Keratinocyte (primary cell): Measurements from ENCODE around the gene CCDC24. TPM values are rescaled to one million over a fixed set of nuclear protein-coding genes. Genes with fewer than 3 reads are reported as not detected.
A peak's percentile ranks its signal among the peaks of the same experiment; 100 is the strongest.

Experiments
- DNase-seq: peaks from one replicate; pipeline ENCODE4 v3.0.0-alpha.2; 2011; ENCODE audit warnings: low read depth, missing footprints, low spot score
- FAIRE-seq: peaks from 2 replicates; lab custom pipeline; 2011; peaks lifted over from hg19 to GRCh38; lab: Jason Lieb, UNC
- H2AFZ ChIP-seq: 2 replicates; pipeline ENCODE4 v1.6.0; 2012; ENCODE audit warnings: low read length, control low read depth, inconsistent platforms; ENCODE audit not compliant: control insufficient read depth
- H3K27ac ChIP-seq: 2 replicates; pipeline ENCODE4 v1.5.1; 2011; ENCODE audit warnings: low read length; ENCODE audit not compliant: control insufficient read depth, insufficient read depth
- H3K27me3 ChIP-seq: 3 replicates; pipeline ENCODE4 v1.6.0; 2011; ENCODE audit warnings: low read length; ENCODE audit not compliant: control insufficient read depth, insufficient read depth; ENCODE audit errors: extremely low read depth
- H3K36me3 ChIP-seq, 2 experiments: 2 replicates in 1 of 2; 3 replicates in 1 of 2; pipeline ENCODE4 v1.5.1; 2011; ENCODE audit warnings: low read length in 2 of 2, mild to moderate bottlenecking in 1 of 2; ENCODE audit not compliant: control insufficient read depth in 2 of 2, insufficient read depth in 2 of 2; ENCODE audit errors: extremely low read depth in 1 of 2
- H3K4me1 ChIP-seq: 3 replicates; pipeline ENCODE4 v1.5.1; 2011; ENCODE audit warnings: low read length; ENCODE audit not compliant: control insufficient read depth, insufficient read depth; ENCODE audit errors: extremely low read depth
- H3K4me2 ChIP-seq: 3 replicates; pipeline ENCODE4 v1.6.0; 2011; ENCODE audit warnings: low read depth, low read length; ENCODE audit not compliant: control insufficient read depth, insufficient read depth; ENCODE audit errors: extremely low read depth
- H3K4me3 ChIP-seq, 3 experiments: fragments of 200-600 bp in 1 of 3; sonication (generic) in 1 of 3; 2 replicates in 2 of 3; 3 replicates in 1 of 3; pipeline ENCODE4 v1.5.1; 2011 to 2016; ENCODE audit warnings: low read length in 3 of 3, mild to moderate bottlenecking in 3 of 3, control low read depth in 2 of 3, inconsistent platforms in 1 of 3, low read depth in 1 of 3, mixed read lengths in 1 of 3, mixed run types in 1 of 3, moderate library complexity in 1 of 3; ENCODE audit not compliant: control insufficient read depth in 2 of 3, insufficient read depth in 2 of 3; ENCODE audit errors: extremely low read depth in 1 of 3
- H3K79me2 ChIP-seq: 2 replicates; pipeline ENCODE4 v1.6.0; 2012; ENCODE audit warnings: low read length; ENCODE audit not compliant: control insufficient read depth, insufficient read depth
- H3K9ac ChIP-seq: 3 replicates; pipeline ENCODE4 v1.6.0; 2011; ENCODE audit warnings: low read length; ENCODE audit not compliant: control insufficient read depth, insufficient read depth; ENCODE audit errors: extremely low read depth
- H3K9me1 ChIP-seq: 3 replicates; pipeline ENCODE4 v1.6.0; 2011; ENCODE audit warnings: low read length; ENCODE audit not compliant: control insufficient read depth, insufficient read depth; ENCODE audit errors: extremely low read depth
- H3K9me3 ChIP-seq: 2 replicates; pipeline ENCODE4 v1.5.1; 2012; ENCODE audit warnings: low read depth, low read length; ENCODE audit not compliant: control insufficient read depth
- H4K20me1 ChIP-seq: 3 replicates; pipeline ENCODE4 v1.6.0; 2011; ENCODE audit warnings: low read length; ENCODE audit not compliant: control insufficient read depth, insufficient read depth; ENCODE audit errors: extremely low read depth
- CTCF ChIP-seq, 3 experiments: IDR thresholded peaks in 1 of 3; conservative IDR thresholded peaks in 1 of 3; optimal IDR thresholded peaks in 1 of 3; 2 replicates in 2 of 3; 3 replicates in 1 of 3; pipeline versions ENCODE3 to v1.5.1; 2011; ENCODE audit warnings: low read length in 3 of 3, mild to moderate bottlenecking in 3 of 3, moderate library complexity in 2 of 3, control low read depth in 1 of 3, inconsistent platforms in 1 of 3; ENCODE audit not compliant: insufficient read depth in 2 of 3; ENCODE audit errors: extremely low read depth in 1 of 3
- EZH2 ChIP-seq: IDR thresholded peaks from one replicate; pipeline ENCODE4 v1.6.1; 2012; ENCODE audit warnings: inconsistent platforms, mild to moderate bottlenecking, low read length, moderate library complexity
- dilution Hi-C: fragments of 300-500 bp; cut with MboI; formaldehyde crosslinking; loops from one replicate; pipeline ENCODE4 v1.7.0; 2020; ENCODE audit warnings: low sequenced_read_pairs; ENCODE audit not compliant: extremely low pct_ligation_motif_present
- polyA plus RNA-seq, 5 experiments: library from polyadenylated mRNA; depleted of rRNA in 3 of 5; stranded (reverse) in 3 of 5; stranded (forward) in 1 of 5; unstranded in 1 of 5; fragments of >200 nt; gene quantifications; 1 replicate in 1 of 5; 2 replicates in 3 of 5; 3 replicates in 1 of 5; pipeline versions ENCODE4 v1.2.1 to v1.2.3, GENCODE V29; 2011 to 2012; ENCODE audit warnings: missing spikeins in 2 of 5, low read depth in 1 of 5, low replicate concordance in 1 of 5

CCDC24 gene
- polyA plus RNA-seq, 1 donor (not counting 4 experiments of a cell fraction or from before 2014, with no cell fraction given) = 5.2 TPM

- Histone ChIP-seq H3K9me3 (no peaks in the 10 kb centered on the region), H3K27ac (peak overlapping the region; percentile 92), H3K4me3 (peak overlapping the region; percentile 46 to 74 (median 51)), H3K4me2 (peak overlapping the region; percentile 83), H2AFZ (no peak overlapping the region), H3K9me1 (no peaks in the 10 kb centered on the region), H3K36me3 (peaks cover 35 to 45% of the 10 kb centered on the region in 2 experiments), H3K4me1 (peaks cover 39% of the 10 kb centered on the region), H3K27me3 (no peaks in the 10 kb centered on the region), H3K9ac (peak overlapping the region; percentile 94), H3K79me2 (peaks cover 59% of the 10 kb centered on the region), H4K20me1 (no peaks in the 10 kb centered on the region)
- DNase-seq (no peak), FAIRE-seq (no peak)
- dilution Hi-C loops = no loop called here
- TF ChIP-seq CTCF (optimal IDR thresholded peaks at IDR 0.05 in 1 of 3, IDR thresholded peaks at IDR 0.05 in 1 of 3, conservative IDR thresholded peaks at IDR 0.05 in 1 of 3; ENCODE audit: extremely low read depth in 1 of 3, insufficient read depth in 2 of 3, low read length in 3 of 3) (no peak), EZH2 (no peak)
These were observed 10.3 kb upstream of the CCDC24 start for GRCh38 chr1:43981135-43981491.

GRCh38 chr1:43981636-43982035 lies 9.8 kb upstream of the CCDC24 start:
- Histone ChIP-seq H2AFZ (no peak overlapping the region), H3K79me2 (peaks cover 54% of the 10 kb centered on the region), H3K9me1 (no peaks in the 10 kb centered on the region), H3K36me3 (peaks cover 30 to 46% of the 10 kb centered on the region in 2 experiments), H3K4me2 (peak overlapping the region; percentile 83), H3K4me1 (peaks cover 40% of the 10 kb centered on the region), H3K27me3 (no peaks in the 10 kb centered on the region), H3K4me3 (no peak overlapping the region), H3K27ac (peak overlapping the region; percentile 92), H3K9me3 (no peaks in the 10 kb centered on the region), H3K9ac (peak overlapping the region; percentile 94), H4K20me1 (no peaks in the 10 kb centered on the region)
- FAIRE-seq (no peak), DNase-seq (no peak)
- TF ChIP-seq EZH2 (no peak), CTCF (optimal IDR thresholded peaks at IDR 0.05 in 1 of 3, IDR thresholded peaks at IDR 0.05 in 1 of 3, conservative IDR thresholded peaks at IDR 0.05 in 1 of 3; ENCODE audit: extremely low read depth in 1 of 3, insufficient read depth in 2 of 3, low read length in 3 of 3) (no peak)
- dilution Hi-C loops = no loop called here
